Upper lobe of right lung (tissue), 1 donor: ENCODE results near the gene ADGRG4. TPM values are rescaled to one million over a fixed set of nuclear protein-coding genes. Genes with fewer than 3 reads are reported as not detected.

Source experiments
- ATAC-seq: fragments of 200-7000 bp; cut with Tn5 transposase; one replicate; pipeline ENCODE4 v1.9.1; 2020; ENCODE audit warnings: mild to moderate bottlenecking, moderate library complexity
- DNase-seq: peaks from one replicate; pipeline ENCODE4 v3.0.0-alpha.2; 2020
- H3K27ac ChIP-seq: fragments of 200-600 bp; one replicate; pipeline ENCODE4 v1.8.0; 2022
- H3K27me3 ChIP-seq: fragments of 200-600 bp; one replicate; pipeline ENCODE4 v1.8.0; 2022; ENCODE audit warnings: mild to moderate bottlenecking
- H3K36me3 ChIP-seq: fragments of 200-600 bp; one replicate; pipeline ENCODE4 v1.8.0; 2022
- H3K4me1 ChIP-seq: fragments of 200-600 bp; one replicate; pipeline ENCODE4 v1.8.0; 2022
- H3K4me3 ChIP-seq: fragments of 200-600 bp; one replicate; pipeline ENCODE4 v1.8.0; 2022; ENCODE audit warnings: mild to moderate bottlenecking
- H3K9me3 ChIP-seq: fragments of 200-600 bp; one replicate; pipeline ENCODE4 v1.8.0; 2022
- CTCF ChIP-seq: fragments of 200-600 bp; IDR thresholded peaks from one replicate; pipeline ENCODE4 v1.8.0; 2022; ENCODE audit warnings: antibody characterized with exemption
- intact Hi-C: fragments of 100-400 bp; cut with DNase I; formaldehyde crosslinking; loops from one replicate; pipeline ENCODE4 v1.11.0; 2022
- total RNA-seq: library from RNA; stranded (reverse); fragmentation: NEBNext Ultra II Directional; extraction: Animal tissue kit (Norgen Biotek cat#: 25700); gene quantifications from one replicate; pipeline ENCODE4 v1.2.1, GENCODE V29; 2021
- donor health status: DM: no; HTN: yes; CAD: no; lungs with severe emphysema.

ADGRG4 gene
- total RNA-seq, 1 donor from 2014 or later = 0.06 TPM

- Histone ChIP-seq H3K4me1 (no peaks in the 10 kb centered on the region), H3K4me3 (no peak overlapping the region), H3K27ac (no peak overlapping the region), H3K27me3 (no peaks in the 10 kb centered on the region), H3K36me3 (no peaks in the 10 kb centered on the region), H3K9me3 (no peaks in the 10 kb centered on the region)
- no peak for ATAC-seq
- no peak for TF ChIP-seq CTCF
- DNase-seq = no peak
- intact Hi-C loops = no loop called here
Measured at GRCh38 chrX:136387951-136388502, 87.3 kb downstream of the ADGRG4 start.

GRCh38 chrX:136390921-136391320 is 90.2 kb downstream of the ADGRG4 start:
- Histone ChIP-seq H3K4me1 (no peaks in the 10 kb centered on the region), H3K27me3 (no peaks in the 10 kb centered on the region), H3K4me3 (no peak overlapping the region), H3K27ac (no peak overlapping the region), H3K9me3 (no peaks in the 10 kb centered on the region), H3K36me3 (no peaks in the 10 kb centered on the region)
- no peak for DNase-seq
- intact Hi-C loops = no loop called here
- no peak for TF ChIP-seq CTCF
- ATAC-seq = no peak

GRCh38 chrX:136395271-136395670 is 94.5 kb downstream of the ADGRG4 start:
- Histone ChIP-seq H3K36me3 (no peaks in the 10 kb centered on the region), H3K27ac (no peak overlapping the region), H3K4me1 (no peaks in the 10 kb centered on the region), H3K27me3 (no peaks in the 10 kb centered on the region), H3K4me3 (no peak overlapping the region), H3K9me3 (no peaks in the 10 kb centered on the region)
- DNase-seq = no peak
- ATAC-seq = no peak
- no peak for TF ChIP-seq CTCF
- intact Hi-C loops = no loop called here

GRCh38 chrX:136397001-136397400 is 96.2 kb downstream of the ADGRG4 start:
- no peak for TF ChIP-seq CTCF
- ATAC-seq = no peak

GRCh38 chrX:136405126-136405525 is 104.4 kb downstream of the ADGRG4 start:
- Histone ChIP-seq H3K27ac (no peak overlapping the region), H3K4me1 (no peaks in the 10 kb centered on the region), H3K27me3 (no peaks in the 10 kb centered on the region), H3K4me3 (no peak overlapping the region), H3K36me3 (no peaks in the 10 kb centered on the region), H3K9me3 (no peaks in the 10 kb centered on the region)
- intact Hi-C loops = no loop called here
- ATAC-seq (no peak), DNase-seq (no peak)
- TF ChIP-seq CTCF = no peak

More at GRCh38 chrX:136397001-136397400, 96.2 kb downstream of the ADGRG4 start:
- Histone ChIP-seq H3K36me3 (no peaks in the 10 kb centered on the region), H3K4me1 (no peaks in the 10 kb centered on the region), H3K4me3 (no peak overlapping the region), H3K27ac (no peak overlapping the region), H3K27me3 (no peaks in the 10 kb centered on the region), H3K9me3 (no peaks in the 10 kb centered on the region)
- DNase-seq = no peak
- intact Hi-C loops = no loop called here

GRCh38 chrX:136417806-136418205 is 117.0 kb downstream of the ADGRG4 start:
- TF ChIP-seq CTCF = no peak
- Histone ChIP-seq H3K27me3 (no peaks in the 10 kb centered on the region), H3K36me3 (no peaks in the 10 kb centered on the region), H3K9me3 (no peaks in the 10 kb centered on the region), H3K4me3 (no peak overlapping the region), H3K27ac (no peak overlapping the region), H3K4me1 (no peaks in the 10 kb centered on the region)
- intact Hi-C loops = no loop called here
- ATAC-seq (no peak), DNase-seq (no peak)
